Measurements from ENCODE around the gene MRPL12. TPM values are rescaled to one million over a fixed set of nuclear protein-coding genes. Genes with fewer than 3 reads are reported as not detected.

The MRPL12 gene
- total and polyA plus RNA-seq, 9 of the 15 experiments (the other 6 are each of a cell fraction or from before 2014, with no cell fraction given) = 0.94 to 338 (median 100) TPM

- TF ChIP-seq KDM2B (CRISPR knock-in tag; IDR thresholded peaks at IDR 0.05) = peak; percentile 46; the same call in 1 of the 2 replicates
- TF ChIP-seq ZBTB7A (IDR thresholded peaks at IDR 0.05; ENCODE audit: borderline replicate concordance, control insufficient read depth, low read depth, low read length) = no peak
- no peak for TF ChIP-seq KHSRP (IDR thresholded peaks at IDR 0.05)
- no peak for TF ChIP-seq ZNF407 (IDR thresholded peaks at IDR 0.05; ENCODE audit: low read depth)
- no peak for TF ChIP-seq MCM2 (IDR thresholded peaks at IDR 0.05; ENCODE audit: low read depth)
- TF ChIP-seq E2F3 (CRISPR knock-in tag; IDR thresholded peaks at IDR 0.05) = peak; percentile 91
- TF ChIP-seq POLR3A (IDR thresholded peaks at IDR 0.05; ENCODE audit: borderline replicate concordance, extremely low read depth, insufficient read depth, insufficient read length) = no peak
- TF ChIP-seq SMARCA5 (IDR thresholded peaks at IDR 0.05) = no peak
- TF ChIP-seq ZNF280A (IDR thresholded peaks at IDR 0.05; ENCODE audit: low read depth, partially characterized antibody) = no peak
- TF ChIP-seq SUPT5H (IDR thresholded peaks at IDR 0.05) = 0 out of 2 replicates have a peak, but pooled peaks have one; percentile 27
- TF ChIP-seq GMEB1 (CRISPR knock-in tag; IDR thresholded peaks at IDR 0.05) = peak; percentile 52; the same call in 1 of the 2 replicates
- peak; percentile 80 for TF ChIP-seq ZNF41 (CRISPR knock-in tag; conservative IDR thresholded peaks at IDR 0.05)
- TF ChIP-seq E2F6 (IDR thresholded peaks at IDR 0.05; ENCODE audit: borderline replicate concordance in 1 of 2, extremely low read depth in 1 of 2, insufficient read depth in 1 of 2, insufficient read length in 1 of 2, low read depth in 1 of 2, low read length in 1 of 2, poor library complexity in 1 of 2, severe bottlenecking in 1 of 2) = peak; percentile 94 to 95
Measured at GRCh38 chr17:81665205-81666091, 37.7 kb upstream of the MRPL12 start (continued).
